ENCODE measurements around the gene SGMS2. TPM values are rescaled to one million over a fixed set of nuclear protein-coding genes. Genes with fewer than 3 reads are reported as not detected.

The SGMS2 gene
- total RNA-seq, 1 experiment from 2014 or later: 58.7 TPM

- no peak; the same call in 1 of the 2 replicates for ATAC-seq
- POLR2A ChIA-PET (ENCODE audit: unreplicated experiment): no interaction called here
- TF ChIP-seq EZH2 (IDR thresholded peaks at IDR 0.05; ENCODE audit: low read length, unreplicated experiment) (no peak), EZH2phosphoT487 (IDR thresholded peaks at IDR 0.05; ENCODE audit: borderline replicate concordance, low read length) (no peak)
- TF ChIP-seq, protein P1, sequence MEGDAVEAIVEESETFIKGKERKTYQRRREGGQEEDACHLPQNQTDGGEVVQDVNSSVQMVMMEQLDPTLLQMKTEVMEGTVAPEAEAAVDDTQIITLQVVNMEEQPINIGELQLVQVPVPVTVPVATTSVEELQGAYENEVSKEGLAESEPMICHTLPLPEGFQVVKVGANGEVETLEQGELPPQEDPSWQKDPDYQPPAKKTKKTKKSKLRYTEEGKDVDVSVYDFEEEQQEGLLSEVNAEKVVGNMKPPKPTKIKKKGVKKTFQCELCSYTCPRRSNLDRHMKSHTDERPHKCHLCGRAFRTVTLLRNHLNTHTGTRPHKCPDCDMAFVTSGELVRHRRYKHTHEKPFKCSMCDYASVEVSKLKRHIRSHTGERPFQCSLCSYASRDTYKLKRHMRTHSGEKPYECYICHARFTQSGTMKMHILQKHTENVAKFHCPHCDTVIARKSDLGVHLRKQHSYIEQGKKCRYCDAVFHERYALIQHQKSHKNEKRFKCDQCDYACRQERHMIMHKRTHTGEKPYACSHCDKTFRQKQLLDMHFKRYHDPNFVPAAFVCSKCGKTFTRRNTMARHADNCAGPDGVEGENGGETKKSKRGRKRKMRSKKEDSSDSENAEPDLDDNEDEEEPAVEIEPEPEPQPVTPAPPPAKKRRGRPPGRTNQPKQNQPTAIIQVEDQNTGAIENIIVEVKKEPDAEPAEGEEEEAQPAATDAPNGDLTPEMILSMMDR (conservative IDR thresholded peaks at IDR 0.05; ENCODE audit: low read depth, low read length): no peak
Observed at GRCh38 chr4:107837776-107838618, 13.3 kb downstream of the SGMS2 start.

GRCh38 chr4:107838861-107839565, 14.3 kb downstream of the SGMS2 start:
- TF ChIP-seq EZH2 (IDR thresholded peaks at IDR 0.05; ENCODE audit: low read length, unreplicated experiment): no peak
- TF ChIP-seq EZH2phosphoT487 (IDR thresholded peaks at IDR 0.05; ENCODE audit: borderline replicate concordance, low read length): no peak
- TF ChIP-seq, protein P1 (conservative IDR thresholded peaks at IDR 0.05; ENCODE audit: low read depth, low read length): no peak
- ATAC-seq (no peak), DNase-seq (no peak)
- Histone ChIP-seq H3K27me3 (ENCODE audit: low read length) (no peaks in the 10 kb centered on the region), H4K20me1 (ENCODE audit: low read length) (no peaks in the 10 kb centered on the region), H3K9ac (ENCODE audit: low read length) (no peak overlapping the region), H3K4me3 (ENCODE audit: low read length) (no peak overlapping the region), H2AFZ (ENCODE audit: low read length) (no peak overlapping the region), H3F3A (ENCODE audit: low read length, unreplicated experiment) (no peaks in the 10 kb centered on the region), H3K9me2 (replicated peaks; ENCODE audit: low read length) (no peaks in the 10 kb centered on the region), H3K4me1 (ENCODE audit: insufficient read depth, low read length) (peaks cover 14% of the 10 kb centered on the region), H3K36me3 (ENCODE audit: low read depth, low read length) (no peaks in the 10 kb centered on the region), H3K79me2 (ENCODE audit: low read length) (peaks cover 44% of the 10 kb centered on the region), H3K4me2 (ENCODE audit: low read length) (no peak overlapping the region), H3K27ac (ENCODE audit: low read length) (no peak overlapping the region), H3K9me3 (ENCODE audit: low read length) (no peaks in the 10 kb centered on the region)
- CTCF ChIA-PET: no interaction called here
- intact Hi-C loops (cut with micrococcal nuclease): no loop called here
- no TSS peak for BruUV-seq (replicated peaks)
- POLR2A ChIA-PET (ENCODE audit: unreplicated experiment): no interaction called here

More at GRCh38 chr4:107837776-107838618, 13.3 kb downstream of the SGMS2 start:
- peaks cover 49% of the 10 kb centered on the region for H3K79me2 ChIP-seq (ENCODE audit: low read length)
- no peaks in the 10 kb centered on the region for H3K9me3 ChIP-seq (ENCODE audit: low read length)
- no peak overlapping the region for H3K4me3 ChIP-seq (ENCODE audit: low read length)
- no peak overlapping the region for H3K4me2 ChIP-seq (ENCODE audit: low read length)
- no peaks in the 10 kb centered on the region for H3K27me3 ChIP-seq (ENCODE audit: low read length)
- intact Hi-C loops (cut with micrococcal nuclease): no loop called here
- H3K36me3 ChIP-seq (ENCODE audit: low read depth, low read length): no peaks in the 10 kb centered on the region
- no peaks in the 10 kb centered on the region for H4K20me1 ChIP-seq (ENCODE audit: low read length)
- DNase-seq: no peak
- H3K9ac ChIP-seq (ENCODE audit: low read length): no peak overlapping the region
- no peaks in the 10 kb centered on the region for H3K9me2 ChIP-seq (replicated peaks; ENCODE audit: low read length)
- H2AFZ ChIP-seq (ENCODE audit: low read length): no peak overlapping the region
- H3K4me1 ChIP-seq (ENCODE audit: insufficient read depth, low read length): peaks cover 14% of the 10 kb centered on the region
- no TSS peak for BruUV-seq (replicated peaks)
- CTCF ChIA-PET: no interaction called here
- no peak overlapping the region for H3K27ac ChIP-seq (ENCODE audit: low read length)
- H3F3A ChIP-seq (ENCODE audit: low read length, unreplicated experiment): no peaks in the 10 kb centered on the region

All from PC-3 (cell line).